ENCODE results near the gene GAK. TPM values are rescaled to one million over a fixed set of nuclear protein-coding genes. Genes with fewer than 3 reads are reported as not detected.

Gene GAK
- total RNA-seq, 2 donors from 2014 or later, result 104 to 121 TPM

DNA sequence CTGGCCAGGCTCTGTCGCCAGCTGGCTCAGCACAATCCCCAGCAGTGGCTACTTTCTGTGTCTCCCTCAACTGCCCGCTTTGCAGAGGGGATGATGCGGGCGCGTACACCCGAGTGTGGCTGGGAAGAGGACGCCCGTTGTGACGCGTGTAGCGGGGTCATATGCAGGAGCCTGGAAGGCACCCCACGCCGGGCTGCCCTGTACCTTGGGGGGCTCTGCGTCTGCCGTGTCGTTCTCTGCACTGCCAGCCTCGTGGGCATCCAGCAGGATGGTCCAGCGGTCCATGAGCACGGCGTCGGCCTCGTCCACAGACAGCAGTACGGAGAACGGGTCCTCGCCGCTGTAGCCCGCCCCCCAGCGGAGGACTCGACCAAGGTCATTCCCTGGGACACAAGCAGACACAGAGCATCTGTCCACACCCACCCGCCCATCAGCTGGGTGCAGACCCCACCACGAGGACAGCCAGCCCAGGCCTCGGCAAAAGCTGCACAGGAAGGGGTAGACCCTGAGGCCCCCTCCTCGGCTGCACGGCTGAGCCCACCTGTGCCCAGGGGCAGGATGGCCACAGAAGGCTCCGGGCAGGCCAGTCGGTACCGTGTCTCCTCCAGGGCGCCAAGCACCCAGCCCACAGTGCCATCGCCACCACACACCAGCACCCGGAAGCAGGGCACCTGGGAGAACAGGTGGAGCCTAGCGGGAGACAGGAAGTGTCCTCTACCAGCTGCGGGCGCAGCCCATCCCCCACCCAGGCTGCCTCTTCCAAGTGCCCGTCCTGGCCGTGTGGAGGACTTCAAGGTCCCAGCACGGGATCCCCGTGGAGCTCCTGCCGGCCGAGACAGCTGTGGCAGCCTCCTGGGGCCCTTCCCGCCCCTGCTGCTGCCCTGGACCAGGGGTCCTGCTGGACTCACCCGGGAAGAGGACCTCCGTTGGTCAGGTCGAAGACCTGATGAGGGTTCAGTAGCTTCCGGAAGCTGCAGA is 30.4 kb upstream of the GAK start:
- H3K4me1 ChIP-seq (ENCODE audit: control insufficient read depth, insufficient read depth, low read length), result no peaks in the 10 kb centered on the region
- no peaks in the 10 kb centered on the region for H3K9me3 Mint-ChIP-seq
- no peak overlapping the region for H3K4me3 Mint-ChIP-seq
- H3K4me1 Mint-ChIP-seq, result no peaks in the 10 kb centered on the region
- no peaks in the 10 kb centered on the region for H3K9me3 ChIP-seq (ENCODE audit: control insufficient read depth, low read length)
- no peaks in the 10 kb centered on the region for H3K27me3 Mint-ChIP-seq (ENCODE audit: insufficient read depth)
- no peak overlapping the region for H3K4me3 ChIP-seq (ENCODE audit: low read length)
- 92 to 93% methylated on average over 35 to 54 of the region's 54 CpGs for WGBS, 2 experiments (ENCODE audit: insufficient coverage in 1 of 2, insufficient read length in 1 of 2)
- no peak overlapping the region for H3K9ac ChIP-seq (ENCODE audit: extremely low read depth, low read length, poor library complexity, severe bottlenecking)
- no peak overlapping the region for H3K27ac Mint-ChIP-seq
- H3K36me3 ChIP-seq (ENCODE audit: control insufficient read depth, insufficient read depth, low read length), result no peaks in the 10 kb centered on the region
- DNase-seq, result peak; percentile 68
- H3K27me3 ChIP-seq (ENCODE audit: control insufficient read depth, insufficient read depth, low read length, poor library complexity, severe bottlenecking), result no peaks in the 10 kb centered on the region
- H3K27ac ChIP-seq (ENCODE audit: low read depth, low read length), result no peak overlapping the region
- TF ChIP-seq, protein P1, sequence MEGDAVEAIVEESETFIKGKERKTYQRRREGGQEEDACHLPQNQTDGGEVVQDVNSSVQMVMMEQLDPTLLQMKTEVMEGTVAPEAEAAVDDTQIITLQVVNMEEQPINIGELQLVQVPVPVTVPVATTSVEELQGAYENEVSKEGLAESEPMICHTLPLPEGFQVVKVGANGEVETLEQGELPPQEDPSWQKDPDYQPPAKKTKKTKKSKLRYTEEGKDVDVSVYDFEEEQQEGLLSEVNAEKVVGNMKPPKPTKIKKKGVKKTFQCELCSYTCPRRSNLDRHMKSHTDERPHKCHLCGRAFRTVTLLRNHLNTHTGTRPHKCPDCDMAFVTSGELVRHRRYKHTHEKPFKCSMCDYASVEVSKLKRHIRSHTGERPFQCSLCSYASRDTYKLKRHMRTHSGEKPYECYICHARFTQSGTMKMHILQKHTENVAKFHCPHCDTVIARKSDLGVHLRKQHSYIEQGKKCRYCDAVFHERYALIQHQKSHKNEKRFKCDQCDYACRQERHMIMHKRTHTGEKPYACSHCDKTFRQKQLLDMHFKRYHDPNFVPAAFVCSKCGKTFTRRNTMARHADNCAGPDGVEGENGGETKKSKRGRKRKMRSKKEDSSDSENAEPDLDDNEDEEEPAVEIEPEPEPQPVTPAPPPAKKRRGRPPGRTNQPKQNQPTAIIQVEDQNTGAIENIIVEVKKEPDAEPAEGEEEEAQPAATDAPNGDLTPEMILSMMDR (conservative IDR thresholded peaks at IDR 0.05), result peak; percentile 48
- H3K36me3 Mint-ChIP-seq (ENCODE audit: low read depth), result peaks cover 14% of the 10 kb centered on the region

DNA sequence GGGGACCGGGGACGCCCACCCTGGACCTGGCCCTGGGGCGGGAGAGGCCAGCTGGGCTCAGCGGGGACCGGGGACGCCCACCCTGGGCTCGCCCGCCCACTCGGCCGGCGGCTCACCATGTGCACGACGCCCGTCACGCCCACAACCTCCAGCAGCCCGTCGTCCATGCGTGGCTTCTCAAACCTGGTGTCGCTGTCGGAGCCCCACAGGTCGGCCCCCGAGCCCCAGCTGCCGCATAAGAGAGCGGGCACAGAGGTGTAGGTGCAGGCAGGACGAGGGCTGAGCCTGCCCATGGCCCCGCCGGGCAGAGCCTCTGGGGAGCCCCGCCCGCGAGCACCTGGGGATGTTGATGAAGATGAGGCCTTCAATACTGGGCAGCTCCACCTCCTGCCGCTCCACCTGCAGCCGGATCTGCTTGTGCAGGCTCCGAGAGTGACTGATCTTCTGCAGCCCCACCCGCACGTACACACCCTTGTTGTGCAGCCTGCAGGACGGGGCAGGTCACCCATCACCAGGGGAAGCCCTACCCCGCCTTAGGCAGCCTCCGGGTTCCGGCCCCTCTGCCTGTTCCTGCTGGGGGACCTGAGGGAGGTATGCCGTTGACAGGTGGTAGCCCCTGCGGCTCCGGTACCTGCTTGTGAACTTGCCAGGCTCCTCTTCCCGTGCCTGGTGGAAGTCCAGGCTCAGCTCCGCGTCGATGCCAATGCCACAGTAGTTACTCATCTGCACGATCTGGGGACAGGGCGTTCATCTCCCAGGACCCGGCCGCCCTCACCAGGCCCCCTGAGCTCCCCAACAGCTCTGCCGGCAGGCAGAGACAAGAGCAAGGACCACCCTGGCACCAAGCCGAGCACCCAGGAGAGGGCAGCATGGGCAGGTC is 29.5 kb upstream of the GAK start:
- no peak overlapping the region for H3K4me3 ChIP-seq (ENCODE audit: low read length)
- H3K4me1 ChIP-seq (ENCODE audit: control insufficient read depth, insufficient read depth, low read length), result no peaks in the 10 kb centered on the region
- H3K27ac ChIP-seq (ENCODE audit: low read depth, low read length), result no peak overlapping the region
- H3K27ac Mint-ChIP-seq, result no peak overlapping the region
- TF ChIP-seq, protein P1 (conservative IDR thresholded peaks at IDR 0.05), result no peak
- peaks cover 15% of the 10 kb centered on the region for H3K36me3 Mint-ChIP-seq (ENCODE audit: low read depth)
- no peaks in the 10 kb centered on the region for H3K27me3 ChIP-seq (ENCODE audit: control insufficient read depth, insufficient read depth, low read length, poor library complexity, severe bottlenecking)
- H3K9ac ChIP-seq (ENCODE audit: extremely low read depth, low read length, poor library complexity, severe bottlenecking), result no peak overlapping the region
- no peaks in the 10 kb centered on the region for H3K4me1 Mint-ChIP-seq
- H3K9me3 Mint-ChIP-seq, result no peaks in the 10 kb centered on the region
- DNase-seq, result peak; percentile 36
- no peaks in the 10 kb centered on the region for H3K36me3 ChIP-seq (ENCODE audit: control insufficient read depth, insufficient read depth, low read length)
- 90 to 92% methylated on average over 19 to 52 of the region's 52 CpGs for WGBS, 2 experiments (ENCODE audit: insufficient coverage in 1 of 2, insufficient read length in 1 of 2)
- no peak overlapping the region for H3K4me3 Mint-ChIP-seq
- no peaks in the 10 kb centered on the region for H3K9me3 ChIP-seq (ENCODE audit: control insufficient read depth, low read length)
- no peaks in the 10 kb centered on the region for H3K27me3 Mint-ChIP-seq (ENCODE audit: insufficient read depth)

DNA sequence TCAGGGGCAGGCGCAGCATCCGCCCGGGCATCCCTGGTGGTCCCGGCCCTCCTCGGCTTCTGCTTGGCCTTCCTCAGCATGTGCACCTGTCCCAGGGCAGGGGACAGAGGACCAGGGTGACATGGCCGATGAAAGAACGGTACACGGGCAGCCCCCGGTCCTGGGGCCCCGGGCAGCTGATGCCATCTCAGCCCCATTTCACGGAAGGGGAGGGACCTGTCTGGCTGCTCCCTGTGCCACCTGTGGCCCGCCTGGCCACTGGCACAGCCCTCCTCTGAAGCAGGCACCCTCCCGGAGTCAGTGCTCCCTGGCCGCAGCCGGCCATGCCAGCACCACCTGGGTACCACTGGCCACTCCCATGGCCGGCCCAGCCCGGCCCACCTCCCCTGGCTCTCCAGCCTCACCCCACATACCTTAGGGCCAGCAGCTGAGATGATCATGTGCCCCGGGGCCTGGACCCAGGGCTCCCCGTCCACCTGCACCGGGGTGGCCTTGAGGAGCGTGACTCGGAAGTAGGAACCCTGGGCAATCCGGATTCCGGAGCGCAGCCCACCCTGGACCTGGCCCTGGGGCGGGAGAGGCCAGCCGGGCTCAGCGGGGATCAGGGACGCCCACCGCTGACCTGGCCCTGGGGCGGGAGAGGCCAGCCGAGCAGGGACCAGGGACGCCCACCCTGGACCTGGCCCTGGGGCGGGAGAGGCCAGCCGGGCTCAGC is 28.7 kb upstream of the GAK start:
- no peaks in the 10 kb centered on the region for H3K36me3 ChIP-seq (ENCODE audit: control insufficient read depth, insufficient read depth, low read length)
- no peaks in the 10 kb centered on the region for H3K4me1 Mint-ChIP-seq
- no peaks in the 10 kb centered on the region for H3K4me1 ChIP-seq (ENCODE audit: control insufficient read depth, insufficient read depth, low read length)
- TF ChIP-seq, protein P1 (conservative IDR thresholded peaks at IDR 0.05), result no peak
- H3K27me3 Mint-ChIP-seq (ENCODE audit: insufficient read depth), result no peaks in the 10 kb centered on the region
- no peaks in the 10 kb centered on the region for H3K9me3 ChIP-seq (ENCODE audit: control insufficient read depth, low read length)
- WGBS, 2 experiments (ENCODE audit: insufficient coverage in 1 of 2, insufficient read length in 1 of 2), result 95 to 100% methylated on average over 12 to 35 of the region's 35 CpGs
- no peak overlapping the region for H3K27ac ChIP-seq (ENCODE audit: low read depth, low read length)
- H3K9me3 Mint-ChIP-seq, result no peaks in the 10 kb centered on the region
- no peak overlapping the region for H3K9ac ChIP-seq (ENCODE audit: extremely low read depth, low read length, poor library complexity, severe bottlenecking)
- DNase-seq, result no peak
- no peak overlapping the region for H3K4me3 Mint-ChIP-seq
- H3K36me3 Mint-ChIP-seq (ENCODE audit: low read depth), result peaks cover 15% of the 10 kb centered on the region
- H3K4me3 ChIP-seq (ENCODE audit: low read length), result no peak overlapping the region
- H3K27ac Mint-ChIP-seq, result no peak overlapping the region
- no peaks in the 10 kb centered on the region for H3K27me3 ChIP-seq (ENCODE audit: control insufficient read depth, insufficient read depth, low read length, poor library complexity, severe bottlenecking)
